ENCODE measurements around the gene CCDC127.
"Not testable (repeated sequence)": the region's sequence is repeated elsewhere in the genome, so short reads cannot be mapped to it uniquely, and the experiment has no call there.

The CCDC127 gene

GRCh38 chr5:203246-203930 lies 14.6 kb downstream of the CCDC127 start:
- no peak for DNase-seq (ENCODE audit: low read depth)

DNA sequence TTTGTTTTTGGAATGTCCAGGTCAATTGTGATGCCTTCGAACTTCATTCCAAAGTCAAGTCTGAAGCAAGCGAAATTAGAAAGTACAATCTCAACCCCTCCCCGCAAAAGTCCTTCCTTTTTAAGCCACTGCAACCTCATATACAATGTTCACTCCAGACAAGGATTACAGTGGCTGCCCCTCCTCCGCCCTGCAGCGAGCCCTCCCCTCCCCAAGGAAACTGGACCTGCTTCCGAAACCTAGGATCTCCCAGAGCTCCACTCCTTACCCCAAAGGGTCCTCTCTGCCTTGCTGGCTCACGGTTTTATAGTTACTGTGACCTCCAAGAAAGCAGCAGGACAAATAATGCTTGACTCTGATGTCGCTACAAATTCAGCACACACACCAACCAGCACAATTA lies 16.3 kb downstream of the CCDC127 start:
- DNase-seq (ENCODE audit: low read depth): no peak

GRCh38 chr5:200985-201384 lies 17.0 kb downstream of the CCDC127 start:
- DNase-seq (ENCODE audit: low read depth): no peak

- DNase-seq (ENCODE audit: low read depth): no peak
Observed at GRCh38 chr5:199950-200645, 17.9 kb downstream of the CCDC127 start.

DNA sequence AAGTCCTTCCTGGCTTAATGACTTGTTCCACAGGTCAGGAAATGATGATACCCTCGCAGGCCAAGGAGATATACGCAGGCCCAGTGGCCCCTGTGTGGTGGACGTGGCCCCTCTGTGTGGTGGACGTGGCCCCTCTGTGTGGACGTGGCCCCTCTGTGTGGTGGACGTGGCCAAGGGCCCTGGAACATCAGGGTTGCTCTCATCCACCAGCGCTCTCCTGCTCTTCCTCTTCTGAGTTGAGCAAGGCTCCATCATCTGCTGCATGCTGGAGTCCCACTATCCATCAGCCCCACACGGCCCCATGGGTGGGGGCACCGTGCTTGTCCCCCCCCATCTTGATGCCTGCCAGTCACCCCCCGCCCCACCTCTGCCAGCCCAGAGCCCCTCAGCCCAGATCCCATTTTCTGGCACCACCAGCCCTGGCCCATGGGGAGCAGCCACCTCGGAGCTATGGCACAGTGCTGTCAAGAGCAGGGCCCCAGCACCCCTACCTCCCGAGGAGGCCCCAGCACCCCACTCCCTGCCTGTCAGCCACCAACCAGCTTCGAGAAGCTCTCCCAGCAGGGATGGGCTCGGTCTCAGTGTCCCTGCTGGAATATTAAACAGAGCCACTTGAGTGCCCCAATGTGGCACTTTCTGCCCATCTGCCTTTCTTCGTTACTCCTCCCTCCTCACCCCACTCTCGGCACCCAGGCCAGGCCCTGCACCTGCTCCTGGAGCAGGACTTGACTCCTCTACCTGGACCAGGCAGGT lies 18.6 kb downstream of the CCDC127 start:
- no peak for DNase-seq (ENCODE audit: low read depth)

- DNase-seq (ENCODE audit: low read depth): no peak
Observed at GRCh38 chr5:198516-199196, 19.3 kb downstream of the CCDC127 start.

DNA sequence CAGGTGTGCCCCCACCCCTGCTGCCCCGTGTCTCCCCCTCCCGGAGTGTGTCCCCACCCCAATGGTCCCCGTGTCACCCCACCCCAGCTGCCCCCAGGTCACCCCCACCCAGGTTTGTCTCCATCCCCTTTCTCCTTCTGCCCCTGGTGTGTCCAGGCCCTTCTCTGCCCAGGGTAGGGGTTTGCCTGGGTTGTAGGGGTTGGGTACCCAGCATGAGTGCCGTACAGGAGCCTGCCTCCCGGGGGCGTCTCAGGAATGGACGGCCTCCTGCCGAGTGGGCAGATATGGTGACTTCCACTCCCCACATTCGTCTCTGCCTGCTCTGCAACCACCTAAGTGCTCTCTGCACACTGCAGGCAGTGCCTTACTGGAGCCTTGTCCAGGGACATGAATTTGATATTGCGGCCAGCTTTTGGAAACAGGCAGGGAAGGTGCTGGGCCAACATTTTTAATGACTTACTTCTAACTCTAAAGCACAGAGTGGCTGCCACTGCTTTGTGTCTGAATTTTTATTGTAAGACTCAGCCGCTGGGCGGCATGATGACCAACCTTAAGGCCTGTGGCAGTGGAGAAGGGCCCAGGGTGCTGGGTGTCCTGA lies 20.0 kb downstream of the CCDC127 start:
- DNase-seq (ENCODE audit: low read depth): no peak

GRCh38 chr5:197031-197430 lies 20.9 kb downstream of the CCDC127 start:
- DNase-seq (ENCODE audit: low read depth): not testable (repeated sequence)

DNA sequence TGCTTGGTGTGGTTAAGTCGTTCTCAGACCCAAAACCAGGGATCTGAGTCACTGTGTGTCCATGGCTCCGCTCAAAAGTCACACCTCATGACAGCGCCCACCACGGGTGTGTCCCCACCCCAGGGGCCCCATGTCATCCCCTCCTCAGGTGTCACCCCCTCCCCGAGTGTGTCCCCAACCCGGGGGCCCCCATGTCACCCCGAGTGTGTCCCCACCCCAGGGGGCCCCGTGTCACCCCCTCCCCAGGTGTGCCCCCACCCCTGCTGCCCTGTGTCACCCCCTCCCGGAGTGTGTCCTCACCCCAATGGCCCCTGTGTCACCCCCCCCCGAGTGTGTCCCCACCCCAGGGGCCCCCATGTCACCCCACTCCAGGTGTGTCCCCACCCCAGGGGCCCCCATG lies 21.6 kb downstream of the CCDC127 start:
- DNase-seq (ENCODE audit: low read depth): no peak

DNA sequence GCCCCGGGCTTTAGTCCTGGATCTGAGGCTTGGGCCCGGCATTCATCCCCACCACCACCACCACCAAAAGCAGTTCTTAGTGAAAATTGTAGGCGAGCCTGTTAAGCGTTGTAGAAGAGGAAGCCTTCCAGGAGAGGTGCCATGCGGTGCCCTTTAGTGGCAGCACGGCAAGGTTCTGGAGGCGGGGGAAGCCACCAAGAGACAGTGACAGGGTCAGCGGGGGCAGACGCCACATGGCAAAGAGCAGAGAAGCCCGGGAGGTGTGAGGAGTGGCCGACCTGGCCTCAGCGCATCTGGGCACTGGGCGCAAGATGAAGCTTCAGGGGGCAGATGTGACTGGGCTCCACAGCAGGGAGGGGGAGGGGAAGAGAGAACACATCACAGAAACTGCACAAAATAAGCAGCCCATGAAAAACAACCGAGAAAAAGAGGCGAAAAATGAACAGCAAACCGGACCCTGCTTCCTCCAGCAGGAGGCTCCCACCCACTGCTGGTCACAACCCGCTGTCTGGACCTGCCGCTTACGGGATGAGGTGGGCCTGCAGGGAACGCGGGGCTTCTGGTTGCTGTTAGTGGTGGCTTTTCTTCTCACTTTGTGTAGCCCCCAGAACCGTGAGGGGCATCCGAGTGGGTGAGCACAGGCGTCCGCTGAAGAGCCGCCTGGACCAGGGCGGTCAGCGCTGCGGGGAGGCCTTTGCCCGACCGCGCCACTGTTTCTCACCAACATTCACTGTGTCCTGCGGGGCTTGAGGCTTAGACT lies 22.4 kb downstream of the CCDC127 start:
- DNase-seq (ENCODE audit: low read depth): no peak

DNA sequence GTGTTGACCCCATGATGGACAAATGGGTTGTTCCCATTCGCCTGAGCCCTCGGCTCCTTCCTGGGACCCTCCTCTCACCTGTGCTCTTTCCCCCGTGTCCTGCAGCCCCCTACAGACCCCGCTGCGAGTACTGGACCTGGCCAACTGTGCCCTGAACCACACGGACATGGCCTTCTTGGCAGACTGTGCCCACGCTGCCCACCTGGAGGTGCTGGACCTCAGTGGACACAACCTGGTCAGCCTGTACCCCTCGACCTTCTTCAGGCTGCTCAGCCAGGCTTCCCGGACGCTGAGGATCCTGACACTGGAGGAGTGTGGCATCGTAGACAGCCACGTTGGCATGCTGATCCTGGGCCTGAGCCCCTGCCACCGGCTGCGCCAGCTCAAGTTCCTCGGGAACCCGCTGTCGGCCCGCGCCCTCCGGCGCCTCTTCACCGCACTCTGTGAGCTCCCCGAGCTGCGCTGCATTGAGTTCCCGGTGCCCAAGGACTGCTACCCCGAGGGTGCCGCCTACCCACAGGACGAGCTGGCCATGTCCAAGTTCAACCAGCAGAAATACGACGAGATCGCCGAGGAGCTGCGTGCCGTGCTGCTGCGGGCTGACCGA lies 23.2 kb downstream of the CCDC127 start:
- DNase-seq (ENCODE audit: low read depth): no peak

DNA sequence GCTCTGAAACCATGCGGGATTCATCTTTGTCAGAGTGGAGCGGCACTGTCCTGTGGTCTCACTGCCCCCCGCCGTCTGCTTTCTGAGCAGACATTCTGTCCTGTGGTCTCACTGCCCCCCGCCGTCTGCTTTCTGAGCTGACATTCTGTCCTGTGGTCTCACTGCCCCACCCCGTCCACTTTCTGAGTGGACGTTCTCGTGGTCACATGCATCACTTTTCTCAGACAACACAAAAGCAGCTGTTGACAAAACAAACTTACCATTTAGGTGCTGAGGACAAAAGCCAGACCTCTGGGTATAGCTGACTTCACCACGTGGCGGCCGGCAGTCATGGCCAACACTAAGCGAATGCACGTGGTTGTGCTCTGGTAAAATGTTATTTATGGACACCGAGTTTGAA lies 23.9 kb downstream of the CCDC127 start:
- DNase-seq (ENCODE audit: low read depth): no peak

DNA sequence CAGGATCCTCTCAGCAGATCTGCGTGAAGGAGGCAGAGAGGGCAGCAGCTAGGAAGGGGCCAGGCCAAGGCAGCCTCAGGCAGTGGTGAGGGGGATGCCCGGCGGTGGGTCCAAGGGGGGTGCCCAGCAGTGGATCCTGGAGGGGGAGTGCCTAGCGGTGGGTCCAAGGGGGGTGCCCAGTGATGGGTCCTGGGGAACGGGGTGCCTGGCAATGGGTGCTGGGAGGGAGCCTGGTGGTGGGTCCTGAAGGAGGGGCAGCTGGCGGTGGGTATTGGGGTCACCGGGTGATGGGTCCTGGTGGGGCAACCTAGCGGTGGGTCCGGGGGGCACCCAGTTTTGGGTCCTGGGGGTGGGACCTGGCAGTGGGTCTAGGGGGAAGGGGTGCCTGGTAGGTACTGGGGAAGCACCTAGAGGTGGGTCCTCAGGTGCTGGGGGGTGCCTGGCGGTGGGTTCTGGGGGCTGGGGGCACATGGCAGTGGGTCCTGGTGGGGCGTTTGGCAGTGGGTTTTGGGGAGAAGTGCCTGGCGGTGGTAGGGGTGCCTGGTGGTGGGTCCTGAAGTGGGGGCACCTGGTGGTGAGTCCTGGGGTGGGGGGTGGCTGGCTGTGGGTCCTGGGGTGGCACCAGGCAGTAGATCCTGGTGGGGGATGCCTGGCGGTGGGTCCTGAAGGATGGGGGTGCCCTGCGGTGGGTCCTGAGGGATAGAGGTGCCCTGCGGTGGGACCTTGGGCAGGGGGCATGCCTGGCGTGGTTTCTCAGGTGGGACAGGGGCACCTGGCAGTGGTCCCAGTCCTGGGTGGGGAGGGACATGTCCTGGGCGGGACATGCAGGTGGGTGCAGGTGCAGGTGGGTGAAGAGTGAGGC lies 24.8 kb downstream of the CCDC127 start:
- no peak for DNase-seq (ENCODE audit: low read depth)

DNA sequence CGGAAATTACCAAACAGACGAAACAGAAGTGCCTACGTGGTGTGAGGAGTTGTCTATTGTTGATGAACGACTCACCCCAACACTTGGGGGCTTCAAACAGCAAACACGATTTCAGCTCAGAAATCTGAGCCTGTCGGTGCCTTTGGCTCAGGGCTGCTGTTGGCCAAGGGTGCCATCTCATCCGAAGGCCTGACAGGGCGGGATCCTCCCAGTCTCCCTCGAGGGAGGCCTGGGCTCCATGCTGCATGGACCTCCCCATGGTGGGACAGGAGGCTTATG lies 25.3 kb downstream of the CCDC127 start:
- DNase-seq (ENCODE audit: low read depth): no peak

GRCh38 chr5:191949-192690 lies 25.8 kb downstream of the CCDC127 start:
- no peak for DNase-seq (ENCODE audit: low read depth)

- no peak for DNase-seq (ENCODE audit: low read depth)
Observed at GRCh38 chr5:191036-191948, 26.7 kb downstream of the CCDC127 start, which contains the start of gene LRRC14B. TSS of gene LRRC14B (plus strand) at chr5:191495. CDS start at chr5:191539, 44 bp downstream.

DNA sequence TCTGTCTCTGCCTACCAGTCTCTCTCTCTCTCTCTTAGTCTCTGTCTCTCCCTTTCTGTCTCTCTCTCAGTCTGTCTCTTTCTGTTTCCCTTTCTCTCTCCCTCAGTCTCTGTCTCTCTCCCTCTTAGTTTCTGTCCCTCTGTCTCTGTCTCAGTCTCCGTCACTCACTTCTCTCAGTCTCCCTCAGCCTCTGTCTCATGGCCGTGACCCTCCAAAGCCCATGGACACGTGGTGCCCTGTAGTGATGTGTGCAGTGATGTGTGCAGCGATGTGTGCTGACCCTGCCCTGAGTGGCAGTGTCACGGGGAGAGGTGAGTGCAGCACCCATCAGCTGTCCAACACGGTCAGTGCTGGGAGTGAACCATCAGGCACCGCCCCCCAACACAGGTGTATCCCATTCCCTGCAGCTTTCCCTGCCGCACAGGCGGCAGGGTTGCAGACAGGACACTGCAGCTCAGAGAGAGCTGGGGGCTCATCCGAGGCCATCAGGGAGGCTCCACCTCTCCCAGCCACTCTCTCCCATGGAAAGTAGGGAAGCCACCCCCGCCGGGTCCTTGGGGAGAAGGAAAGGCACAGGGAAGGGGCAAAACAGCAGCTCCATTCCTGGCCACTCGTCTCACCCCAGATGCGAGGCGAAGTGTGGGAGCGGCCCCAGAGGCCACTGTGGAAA lies 27.5 kb downstream of the CCDC127 start:
- no peak for DNase-seq (ENCODE audit: low read depth)

- DNase-seq (ENCODE audit: low read depth): no peak
Observed at GRCh38 chr5:189976-190365, 28.0 kb downstream of the CCDC127 start.
